AG09319 (cell line): ENCODE measurements around the gene CTNS.

ENCODE experiments used
- DNase-seq: peaks from one replicate; pipeline ENCODE4 v3.0.0-alpha.2; 2010; ENCODE audit warnings: low read depth; ENCODE audit errors: extremely low read depth
- CTCF ChIP-seq: IDR thresholded peaks from 2 replicates; pipeline ENCODE4 v1.5.1; 2011; ENCODE audit warnings: low read depth, mild to moderate bottlenecking, inconsistent platforms, low read length, moderate library complexity

CTNS gene

GRCh38 chr17:3679531-3680126, 43.1 kb downstream of the CTNS start:
- no peak for DNase-seq
- TF ChIP-seq CTCF, result no peak

- no peak for DNase-seq
- TF ChIP-seq CTCF, result no peak
These were observed 44.5 kb downstream of the CTNS start for GRCh38 chr17:3681057-3681456.

GRCh38 chr17:3681565-3681964, 45.0 kb downstream of the CTNS start:
- TF ChIP-seq CTCF, result no peak

GRCh38 chr17:3682033-3682432, 45.5 kb downstream of the CTNS start:
- DNase-seq, result no peak
- TF ChIP-seq CTCF, result no peak

More at GRCh38 chr17:3681565-3681964, 45.0 kb downstream of the CTNS start:
- no peak for DNase-seq

- peak; percentile 98 for TF ChIP-seq CTCF
- no peak for DNase-seq
These were observed 46.5 kb downstream of the CTNS start for GRCh38 chr17:3683054-3683511.

GRCh38 chr17:3685174-3685573, 48.6 kb downstream of the CTNS start:
- no peak for DNase-seq
- no peak for TF ChIP-seq CTCF

GRCh38 chr17:3688027-3688553, 51.5 kb downstream of the CTNS start:
- DNase-seq, result no peak
- TF ChIP-seq CTCF, result no peak
